ENCODE measurements around the gene CACNG6. TPM values are rescaled to one million over a fixed set of nuclear protein-coding genes. Genes with fewer than 3 reads are reported as not detected.
A peak's percentile ranks its signal among the peaks of the same experiment; 100 is the strongest.
"Not testable (repeated sequence)": the region's sequence is repeated elsewhere in the genome, so short reads cannot be mapped to it uniquely, and the experiment has no call there.

The CACNG6 gene
- total RNA-seq, 5 donors from 2014 or later (not counting 1 experiment from before 2014, with no cell fraction given) = not detected

DNA sequence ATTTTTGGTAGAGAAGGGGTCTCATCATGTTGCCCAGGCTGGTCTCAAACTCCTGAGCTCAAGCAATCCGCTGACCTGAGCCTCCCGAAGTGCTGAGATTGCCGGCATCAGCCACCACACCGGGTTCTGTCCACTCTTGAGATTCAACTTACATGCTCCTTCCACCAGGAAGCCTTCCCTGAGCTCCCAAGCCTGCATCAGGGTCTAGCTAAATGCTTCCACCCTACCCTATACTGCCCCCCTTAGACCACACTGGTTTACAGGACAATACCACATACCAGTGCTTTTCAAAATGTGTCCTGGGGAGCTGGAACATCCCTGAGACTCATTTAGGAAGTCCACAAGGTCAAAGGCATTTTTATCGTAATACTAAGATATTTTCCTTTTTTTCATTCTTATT lies 43.8 kb upstream of the CACNG6 start:
- Mint-ChIP-seq H3K4me3 (no peak overlapping the region), H3K9me3 (peaks cover 0 to 4% (median 0%) of the 10 kb centered on the region in 3 donors), H3K36me3 (no peaks in the 10 kb centered on the region), H3K4me1 (peaks cover 0 to 3% (median 0%) of the 10 kb centered on the region in 3 donors), H3K27ac (no peak overlapping the region), H3K27me3 (peaks cover 43 to 50% of the 10 kb centered on the region in 2 donors)
- no peak for ATAC-seq (replicated peaks in 1 of 4)
- no peaks in the 10 kb centered on the region for H3K9me3 ChIP-seq
- H3K27ac ChIP-seq (ENCODE audit: low read length) = no peak overlapping the region
- H3K4me1 ChIP-seq (ENCODE audit: control insufficient read depth in 1 of 2, extremely low read depth in 1 of 2, insufficient read depth in 2 of 2, low read length in 2 of 2) = no peaks in the 10 kb centered on the region
- ChIA-PET CTCF (interaction anchor here in 1 of 2 donors (0.6 kb wide), 1 partner anchor 94 kb away, joined by 3 read pairs; no protein-coding TSS in a partner anchor), POLR2A (no interaction called here)
- H3K4me3 ChIP-seq (ENCODE audit: control insufficient read depth in 1 of 2, extremely low read depth in 1 of 2, low read length in 1 of 2) = no peak overlapping the region
- H3K27me3 ChIP-seq (replicated peaks in 1 of 2; ENCODE audit: control insufficient read depth in 2 of 2, extremely low read depth in 1 of 2, insufficient read depth in 2 of 2, low read length in 1 of 2) = peaks cover 8 to 37% of the 10 kb centered on the region in 2 experiments
- DNase-seq = peak in 1 of 35 experiments; percentile 14
- H3K36me3 ChIP-seq (ENCODE audit: control insufficient read depth in 2 of 2, extremely low read depth in 1 of 2, insufficient read depth in 1 of 2, low read length in 1 of 2) = no peaks in the 10 kb centered on the region
- WGBS (ENCODE audit: insufficient coverage) = 60% methylated on average over 4 of the region's 5 CpGs

DNA sequence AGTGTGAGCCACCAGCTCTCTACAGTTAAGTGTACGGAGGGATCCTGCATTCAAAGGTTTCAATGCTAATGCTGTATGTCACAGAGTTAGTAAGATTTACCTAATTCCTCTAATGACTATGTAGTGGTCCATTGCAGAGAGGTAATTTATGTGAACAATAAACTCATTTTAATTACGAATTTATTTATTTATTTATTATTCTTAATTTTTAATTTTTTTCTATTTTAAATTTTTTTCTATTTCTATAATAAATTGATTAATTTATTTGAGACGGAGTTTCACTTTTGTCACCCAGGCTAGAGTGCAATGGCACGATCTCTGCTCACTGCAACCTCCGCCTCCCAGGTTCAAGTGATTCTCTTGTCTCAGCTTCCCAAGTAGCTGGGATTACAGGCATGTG lies 42.8 kb upstream of the CACNG6 start:
- H3K4me1 Mint-ChIP-seq; H3K4me3 Mint-ChIP-seq; H3K9me3 ChIP-seq; DNase-seq; H3K36me3 Mint-ChIP-seq; H3K27ac Mint-ChIP-seq; H3K27ac ChIP-seq (ENCODE audit: low read length); H3K36me3 ChIP-seq (ENCODE audit: control insufficient read depth in 2 of 2, extremely low read depth in 1 of 2, insufficient read depth in 1 of 2, low read length in 1 of 2); H3K4me3 ChIP-seq (ENCODE audit: control insufficient read depth in 1 of 2, extremely low read depth in 1 of 2, low read length in 1 of 2); H3K9me3 Mint-ChIP-seq; POLR2A ChIA-PET; ATAC-seq (replicated peaks in 1 of 4); H3K4me1 ChIP-seq (ENCODE audit: control insufficient read depth in 1 of 2, extremely low read depth in 1 of 2, insufficient read depth in 2 of 2, low read length in 2 of 2): not testable (repeated sequence)
- H3K27me3 ChIP-seq (replicated peaks in 1 of 2; ENCODE audit: control insufficient read depth in 2 of 2, extremely low read depth in 1 of 2, insufficient read depth in 2 of 2, low read length in 1 of 2) = peaks cover 7 to 31% of the 10 kb centered on the region in 2 experiments
- CTCF ChIA-PET = interaction anchor here in 1 of 2 donors (0.6 kb wide), 1 partner anchor 173 kb away, joined by 5 read pairs; no protein-coding TSS in a partner anchor
- no CpG with 5 or more reads among the region's 5 CpGs for WGBS (ENCODE audit: insufficient coverage)
- peaks cover 35 to 44% of the 10 kb centered on the region in 2 donors for H3K27me3 Mint-ChIP-seq

DNA sequence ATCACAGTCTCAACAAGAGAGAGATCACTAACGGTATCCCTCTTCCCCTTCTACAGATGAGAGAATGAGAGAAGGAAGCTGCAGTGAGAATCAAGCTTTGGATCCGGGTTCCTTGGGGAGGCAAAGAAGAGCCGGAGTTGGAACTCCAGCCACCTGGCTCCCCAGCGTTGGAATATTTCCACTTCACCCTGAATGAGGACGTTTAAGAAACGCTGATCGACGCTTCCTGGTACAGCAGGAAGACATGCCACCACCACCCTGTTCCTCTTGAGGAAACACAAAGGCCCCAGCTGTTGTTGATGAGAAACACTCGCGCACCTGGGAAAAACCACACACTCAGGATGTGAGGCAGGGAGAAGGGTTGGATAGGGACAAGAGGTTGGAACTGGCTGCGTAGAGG lies 40.0 kb upstream of the CACNG6 start:
- Mint-ChIP-seq H3K4me3 (no peak overlapping the region), H3K4me1 (no peaks in the 10 kb centered on the region), H3K27me3 (peaks cover 29 to 42% of the 10 kb centered on the region in 2 donors), H3K27ac (no peak overlapping the region), H3K36me3 (no peaks in the 10 kb centered on the region), H3K9me3 (no peaks in the 10 kb centered on the region)
- Histone ChIP-seq H3K36me3 (ENCODE audit: control insufficient read depth in 2 of 2, extremely low read depth in 1 of 2, insufficient read depth in 1 of 2, low read length in 1 of 2) (no peaks in the 10 kb centered on the region), H3K9me3 (no peaks in the 10 kb centered on the region), H3K27me3 (replicated peaks in 1 of 2; ENCODE audit: control insufficient read depth in 2 of 2, extremely low read depth in 1 of 2, insufficient read depth in 2 of 2, low read length in 1 of 2) (peaks cover 8 to 22% of the 10 kb centered on the region in 2 experiments), H3K4me1 (ENCODE audit: control insufficient read depth in 1 of 2, extremely low read depth in 1 of 2, insufficient read depth in 2 of 2, low read length in 2 of 2) (no peaks in the 10 kb centered on the region), H3K4me3 (ENCODE audit: control insufficient read depth in 1 of 2, extremely low read depth in 1 of 2, low read length in 1 of 2) (no peak overlapping the region), H3K27ac (ENCODE audit: low read length) (no peak overlapping the region)
- CTCF ChIA-PET = no interaction called here
- whole genome bisulfite sequencing (ENCODE audit: insufficient coverage) = 14% methylated on average over 2 of the region's 11 CpGs
- DNase-seq (no peak), ATAC-seq (replicated peaks in 1 of 4) (no peak)
- POLR2A ChIA-PET = no interaction called here

DNA sequence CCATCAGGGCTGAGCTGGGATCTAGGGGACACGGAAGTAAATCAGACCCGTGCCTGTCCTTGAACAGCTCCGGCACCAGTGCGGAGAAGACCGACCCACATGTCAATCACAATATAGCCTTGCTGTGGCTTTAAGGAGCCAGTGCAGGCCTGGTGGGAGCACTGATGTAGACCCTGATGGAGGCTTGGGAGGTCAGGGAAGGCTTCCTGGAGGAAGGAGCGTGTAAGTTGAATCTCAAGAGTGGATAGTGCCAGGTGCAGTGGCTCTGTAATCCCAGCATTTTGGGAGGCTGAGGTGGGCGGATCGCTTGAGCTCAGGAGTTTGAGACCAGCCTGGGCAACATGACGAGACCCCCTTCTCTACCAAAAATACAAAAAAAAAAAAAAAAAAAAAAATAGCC lies 39.5 kb upstream of the CACNG6 start:
- H3K4me1 Mint-ChIP-seq = no peaks in the 10 kb centered on the region
- Histone ChIP-seq H3K4me1 (ENCODE audit: control insufficient read depth in 1 of 2, extremely low read depth in 1 of 2, insufficient read depth in 2 of 2, low read length in 2 of 2) (no peaks in the 10 kb centered on the region), H3K36me3 (ENCODE audit: control insufficient read depth in 2 of 2, extremely low read depth in 1 of 2, insufficient read depth in 1 of 2, low read length in 1 of 2) (no peaks in the 10 kb centered on the region), H3K27ac (ENCODE audit: low read length) (no peak overlapping the region), H3K9me3 (no peaks in the 10 kb centered on the region), H3K27me3 (replicated peaks in 1 of 2; ENCODE audit: control insufficient read depth in 2 of 2, extremely low read depth in 1 of 2, insufficient read depth in 2 of 2, low read length in 1 of 2) (peaks cover 9 to 24% of the 10 kb centered on the region in 2 experiments), H3K4me3 (ENCODE audit: control insufficient read depth in 1 of 2, extremely low read depth in 1 of 2, low read length in 1 of 2) (no peak overlapping the region)
- WGBS (ENCODE audit: insufficient coverage) = 91% methylated on average over 5 of the region's 9 CpGs
- no peak overlapping the region for H3K4me3 Mint-ChIP-seq
- H3K36me3 Mint-ChIP-seq = no peaks in the 10 kb centered on the region
- peaks cover 33 to 41% of the 10 kb centered on the region in 2 donors for H3K27me3 Mint-ChIP-seq
- ATAC-seq (replicated peaks in 1 of 4) (no peak), DNase-seq (no peak)
- H3K9me3 Mint-ChIP-seq = no peaks in the 10 kb centered on the region
- ChIA-PET CTCF (no interaction called here), POLR2A (no interaction called here)
- H3K27ac Mint-ChIP-seq = no peak overlapping the region

DNA sequence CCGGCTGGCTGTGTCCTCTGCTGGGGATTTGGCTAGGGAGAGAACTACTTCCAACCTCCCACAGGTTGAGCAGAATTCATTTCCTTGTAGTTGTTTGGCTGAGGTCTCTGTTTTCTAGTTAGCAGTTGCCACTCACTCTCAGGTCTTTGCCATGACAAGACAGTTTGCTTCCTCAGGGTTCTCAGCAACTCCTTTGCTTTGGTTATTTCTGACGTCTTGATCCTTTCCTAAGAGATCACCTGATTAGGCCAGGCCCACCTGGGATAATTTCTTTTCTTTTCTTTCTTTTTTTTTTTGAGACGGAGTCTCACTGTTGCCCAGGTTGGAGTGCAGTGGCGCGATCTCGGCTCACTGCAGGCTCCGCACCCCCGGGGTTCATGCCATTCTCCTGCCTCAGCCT lies 38.1 kb upstream of the CACNG6 start:
- peaks cover 38 to 44% of the 10 kb centered on the region in 2 donors for H3K27me3 Mint-ChIP-seq
- CTCF ChIA-PET = no interaction called here

DNA sequence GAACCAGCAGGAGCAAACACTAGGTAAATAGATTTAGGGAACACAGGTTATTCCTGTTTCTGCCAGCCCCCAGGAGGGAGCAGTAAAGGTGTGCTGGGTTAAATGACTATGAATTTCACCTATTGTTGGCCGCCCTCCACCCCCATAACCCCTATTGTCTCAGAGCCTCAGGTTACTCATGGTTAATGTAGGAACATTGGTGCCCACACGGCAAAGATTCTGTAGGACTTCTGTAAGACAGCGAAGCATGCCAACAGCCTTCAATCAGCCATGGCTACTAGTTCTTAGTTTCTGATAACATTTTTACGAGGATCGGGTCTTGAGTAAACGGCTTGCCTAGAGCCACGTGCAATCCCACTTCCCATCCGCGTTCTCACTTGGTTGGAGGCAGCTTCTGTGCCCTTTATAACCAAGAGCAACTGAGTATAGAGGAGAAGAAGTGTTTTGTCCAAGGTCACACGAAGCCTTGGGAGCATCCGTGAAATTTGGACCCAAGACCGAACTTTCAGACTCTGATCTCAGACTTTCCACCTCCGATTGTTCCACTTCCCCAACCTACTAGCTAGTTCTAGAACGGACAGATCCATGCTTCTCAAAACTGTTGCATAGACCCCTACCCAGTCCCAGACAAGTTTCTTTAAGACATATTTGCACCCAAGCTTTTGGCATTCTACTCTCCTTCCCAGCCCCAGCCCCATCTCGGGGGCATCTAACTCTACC lies 33.8 kb upstream of the CACNG6 start:
- ATAC-seq (replicated peaks in 1 of 4) (no peak), DNase-seq (no peak)
- Histone ChIP-seq H3K27me3 (replicated peaks in 1 of 2; ENCODE audit: control insufficient read depth in 2 of 2, extremely low read depth in 1 of 2, insufficient read depth in 2 of 2, low read length in 1 of 2) (peaks cover 16 to 52% of the 10 kb centered on the region in 2 experiments), H3K4me3 (ENCODE audit: control insufficient read depth in 1 of 2, extremely low read depth in 1 of 2, low read length in 1 of 2) (no peak overlapping the region), H3K9me3 (no peaks in the 10 kb centered on the region), H3K36me3 (ENCODE audit: control insufficient read depth in 2 of 2, extremely low read depth in 1 of 2, insufficient read depth in 1 of 2, low read length in 1 of 2) (no peaks in the 10 kb centered on the region), H3K27ac (ENCODE audit: low read length) (no peak overlapping the region), H3K4me1 (ENCODE audit: control insufficient read depth in 1 of 2, extremely low read depth in 1 of 2, insufficient read depth in 2 of 2, low read length in 2 of 2) (no peaks in the 10 kb centered on the region)
- Mint-ChIP-seq H3K27ac (no peak overlapping the region), H3K36me3 (no peaks in the 10 kb centered on the region), H3K27me3 (peaks cover 62 to 65% of the 10 kb centered on the region in 2 donors), H3K4me3 (no peak overlapping the region), H3K4me1 (peaks cover 0 to 24% (median 7%) of the 10 kb centered on the region in 3 donors), H3K9me3 (no peaks in the 10 kb centered on the region)
- 8% methylated on average over 13 of the region's 15 CpGs for WGBS (ENCODE audit: insufficient coverage)
- CTCF ChIA-PET = no interaction called here
- POLR2A ChIA-PET = no interaction called here

More for the DNA sequence above, 38.1 kb upstream of the CACNG6 start:
- Histone ChIP-seq H3K9me3 (no peaks in the 10 kb centered on the region), H3K36me3 (ENCODE audit: control insufficient read depth in 2 of 2, extremely low read depth in 1 of 2, insufficient read depth in 1 of 2, low read length in 1 of 2) (no peaks in the 10 kb centered on the region), H3K27me3 (replicated peaks in 1 of 2; ENCODE audit: control insufficient read depth in 2 of 2, extremely low read depth in 1 of 2, insufficient read depth in 2 of 2, low read length in 1 of 2) (peaks cover 12 to 29% of the 10 kb centered on the region in 2 experiments), H3K27ac (ENCODE audit: low read length) (no peak overlapping the region), H3K4me3 (ENCODE audit: control insufficient read depth in 1 of 2, extremely low read depth in 1 of 2, low read length in 1 of 2) (no peak overlapping the region), H3K4me1 (ENCODE audit: control insufficient read depth in 1 of 2, extremely low read depth in 1 of 2, insufficient read depth in 2 of 2, low read length in 2 of 2) (no peaks in the 10 kb centered on the region)
- WGBS (ENCODE audit: insufficient coverage) = no CpG with 5 or more reads among the region's 8 CpGs
- Mint-ChIP-seq H3K4me3 (no peak overlapping the region), H3K4me1 (peaks cover 0 to 2% (median under 1%) of the 10 kb centered on the region in 3 donors), H3K36me3 (no peaks in the 10 kb centered on the region), H3K27ac (no peak overlapping the region), H3K9me3 (no peaks in the 10 kb centered on the region)
- POLR2A ChIA-PET = no interaction called here
- ATAC-seq (replicated peaks in 1 of 4) (no peak), DNase-seq (no peak)

All from T-cell (primary cell).